HK-2 (cell line): ENCODE data around the gene COL6A1.
A peak's percentile ranks its signal among the peaks of the same experiment; 100 is the strongest.
"Not testable (repeated sequence)": the region's sequence is repeated elsewhere in the genome, so short reads cannot be mapped to it uniquely, and the experiment has no call there.

Experiments used
- DNase-seq: peaks from one replicate; pipeline ENCODE4 v3.0.0-alpha.2; 2018; ENCODE audit not compliant: unreplicated experiment

COL6A1 gene

DNA sequence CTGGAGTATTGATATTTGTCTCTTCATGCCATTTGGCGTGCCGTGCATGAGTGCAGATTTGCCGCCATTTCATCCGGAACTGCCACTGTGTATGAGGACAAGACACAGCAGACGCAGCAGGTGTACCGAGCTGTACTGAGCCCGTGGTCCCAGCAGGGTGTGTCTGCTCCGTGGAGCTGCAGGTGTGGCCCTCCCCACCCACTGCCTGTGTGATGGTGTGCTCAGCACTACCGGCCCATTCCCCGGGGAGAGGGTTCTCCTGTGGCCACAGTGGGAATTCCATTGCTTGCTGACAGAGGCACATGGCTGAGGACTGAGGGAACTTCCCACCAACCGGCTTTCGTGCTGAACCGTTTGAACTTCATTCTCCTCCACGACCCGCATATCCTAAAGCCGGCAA lies 34.3 kb upstream of the COL6A1 start:
- no peak for DNase-seq

DNA sequence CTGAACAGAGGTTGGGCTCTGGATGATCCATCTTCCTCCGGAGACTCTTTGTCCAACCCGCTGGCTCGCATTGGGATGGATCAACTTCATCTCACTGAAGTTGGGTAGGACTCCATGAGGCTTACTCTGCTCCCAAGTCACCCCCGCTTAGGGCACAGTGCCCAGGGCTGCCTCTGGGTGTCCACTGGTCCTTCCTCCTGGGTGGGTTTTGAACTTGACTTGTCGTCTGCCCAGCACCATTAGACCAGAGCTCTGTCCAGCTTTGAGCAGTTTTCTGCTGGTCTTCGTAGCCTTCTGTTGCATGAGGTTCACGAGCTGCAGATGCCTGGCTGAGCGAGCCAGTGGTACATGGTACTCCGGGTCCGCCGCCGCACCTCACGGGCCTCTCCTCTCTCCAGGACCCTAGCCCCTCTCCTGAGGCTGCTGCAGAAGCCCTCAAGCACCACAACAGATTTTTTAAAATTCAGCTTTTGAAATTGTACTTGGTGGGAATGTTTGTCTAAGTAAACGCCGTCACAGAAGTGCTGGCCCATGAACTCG lies 33.8 kb upstream of the COL6A1 start:
- no peak for DNase-seq

DNA sequence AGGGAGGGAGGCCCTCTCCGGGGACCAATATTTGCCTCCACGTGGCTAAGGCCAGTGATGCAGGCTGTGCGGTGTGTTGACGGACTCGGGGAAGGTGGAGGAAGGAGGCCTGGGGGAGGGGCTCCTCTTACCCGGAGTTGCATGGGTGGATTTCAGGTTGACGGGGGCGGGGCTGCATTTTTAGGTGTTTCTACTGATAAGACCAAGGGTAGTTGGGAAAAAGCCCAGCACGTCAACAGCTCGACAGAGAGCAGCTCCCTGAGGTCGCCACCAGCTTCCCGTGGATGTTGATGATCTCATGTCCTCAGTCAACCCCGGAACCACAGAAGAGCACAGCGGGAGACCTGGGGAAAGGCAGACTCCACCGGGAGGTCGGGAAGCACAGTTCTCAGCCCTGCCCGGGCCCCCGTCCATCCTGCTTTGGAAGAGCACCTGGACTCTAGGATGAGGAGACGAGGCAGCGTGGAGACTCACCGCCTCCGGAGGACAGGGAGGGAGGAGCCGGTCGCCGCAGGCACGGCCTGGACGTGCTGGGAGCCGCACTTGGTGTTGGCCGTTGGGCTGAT lies 32.9 kb upstream of the COL6A1 start:
- no peak for DNase-seq

DNA sequence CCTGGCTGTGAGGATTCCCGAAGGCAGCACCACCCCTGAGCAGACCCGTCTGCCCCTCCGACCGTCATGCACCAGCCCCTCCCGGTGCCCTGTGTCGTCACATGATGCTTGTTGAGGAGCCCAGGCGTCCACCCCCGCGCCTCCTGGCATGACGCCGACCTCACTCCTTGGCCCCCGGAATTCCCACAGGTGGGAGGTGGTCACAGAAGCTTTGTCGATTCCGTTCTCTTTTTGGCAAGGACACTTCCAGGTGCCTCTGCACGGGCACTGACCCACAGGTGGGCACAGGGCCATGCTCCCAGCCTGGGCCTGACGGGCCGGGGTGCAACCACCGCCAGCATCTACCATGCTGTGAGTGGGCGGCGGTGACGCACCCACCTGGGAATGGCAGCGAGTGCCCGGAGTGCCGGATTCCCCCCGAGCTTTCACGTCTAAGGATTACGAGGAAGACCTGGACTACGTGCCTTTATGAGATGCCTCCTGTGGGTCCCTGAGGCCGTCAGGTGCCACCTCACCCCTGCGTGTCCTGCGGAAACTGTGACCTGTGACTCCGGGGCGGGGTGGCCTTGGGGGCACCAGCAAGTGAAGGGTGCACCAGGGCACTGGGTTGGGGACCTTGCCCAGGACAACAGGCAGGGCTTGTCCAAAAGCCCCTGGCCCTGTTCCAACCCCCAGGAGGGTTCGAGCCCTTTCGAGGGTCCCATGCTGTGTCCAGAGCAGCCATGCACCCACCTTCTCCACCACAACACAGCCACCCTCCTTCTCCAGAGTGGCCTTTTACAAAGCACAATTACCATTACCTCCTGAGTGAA lies 31.4 kb upstream of the COL6A1 start:
- no peak for DNase-seq

DNA sequence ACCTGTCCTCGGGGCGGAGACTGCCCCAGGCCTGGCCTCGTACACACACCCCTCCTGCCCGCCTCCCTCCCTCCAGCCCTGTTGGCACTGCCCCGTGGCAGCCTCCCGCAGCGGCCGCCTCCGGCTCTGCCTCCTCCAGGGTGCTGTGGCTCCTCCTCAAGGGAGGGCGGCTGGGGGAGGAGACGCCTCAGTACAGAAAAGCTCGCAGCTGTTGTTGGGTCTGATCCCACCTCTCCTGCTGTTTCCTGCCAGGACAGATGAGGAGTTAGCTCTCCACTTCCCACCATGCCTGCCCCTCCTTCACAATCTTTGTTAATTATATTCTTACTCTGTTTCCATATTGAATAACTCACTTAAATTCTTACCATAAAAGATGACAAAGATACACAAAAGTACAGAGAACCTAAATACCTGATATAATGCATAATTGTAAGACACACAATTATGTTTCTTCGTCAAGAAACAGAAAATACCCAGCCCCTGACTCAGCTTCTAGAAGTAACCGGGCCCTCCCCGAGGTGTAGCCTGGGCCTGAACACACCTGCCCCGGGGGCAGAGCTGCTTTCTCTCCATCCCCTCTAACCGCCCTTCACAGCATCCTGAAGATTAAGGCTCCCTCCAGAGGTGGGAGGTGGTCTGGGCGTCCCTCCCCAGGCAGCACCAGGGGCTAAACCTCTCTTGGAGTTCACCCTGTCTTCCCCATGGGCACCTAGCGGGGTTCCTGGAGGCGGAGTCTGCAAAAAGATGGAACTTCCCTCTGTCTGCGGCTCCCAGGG lies 30.6 kb upstream of the COL6A1 start:
- peak; percentile 33 for DNase-seq

DNA sequence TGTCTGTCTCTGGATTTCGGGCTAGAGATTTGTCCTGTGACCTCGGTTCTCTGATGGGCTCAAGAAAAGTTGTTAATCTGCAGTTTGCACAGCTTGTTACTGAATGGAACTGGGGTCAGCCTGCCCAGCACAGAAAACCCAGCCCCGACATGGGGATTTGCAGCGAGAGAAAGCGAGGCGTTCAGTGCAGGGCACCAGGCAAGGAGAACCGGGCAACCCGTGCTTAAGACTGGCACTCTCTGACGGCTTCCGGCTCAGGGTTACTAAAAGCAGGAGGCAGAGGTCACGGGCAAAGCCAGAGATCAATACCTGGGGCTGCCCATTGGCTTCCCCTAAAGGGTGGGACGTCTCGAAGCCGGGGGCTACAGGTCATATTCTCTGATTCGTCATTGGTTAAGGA lies 29.9 kb upstream of the COL6A1 start:
- DNase-seq: no peak

DNA sequence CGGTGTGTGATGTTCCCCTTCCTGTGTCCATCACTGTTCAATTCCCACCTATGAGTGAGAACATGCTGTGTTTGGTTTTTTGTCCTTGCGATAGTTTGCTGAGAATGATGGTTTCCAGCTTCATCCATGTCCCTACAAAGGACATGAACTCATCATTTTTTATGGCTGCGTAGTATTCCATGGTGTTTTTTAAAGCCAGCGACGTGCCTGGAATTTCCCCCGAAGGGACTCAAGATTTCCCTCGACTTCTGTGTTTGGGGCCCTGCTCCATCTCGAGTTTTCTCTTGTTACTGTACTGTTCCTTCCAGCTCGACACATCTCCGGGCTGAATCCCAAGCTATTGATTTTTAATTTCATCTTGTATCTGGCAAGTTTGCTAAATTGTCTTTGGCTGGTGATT lies 29.0 kb upstream of the COL6A1 start:
- DNase-seq: not testable (repeated sequence)

DNA sequence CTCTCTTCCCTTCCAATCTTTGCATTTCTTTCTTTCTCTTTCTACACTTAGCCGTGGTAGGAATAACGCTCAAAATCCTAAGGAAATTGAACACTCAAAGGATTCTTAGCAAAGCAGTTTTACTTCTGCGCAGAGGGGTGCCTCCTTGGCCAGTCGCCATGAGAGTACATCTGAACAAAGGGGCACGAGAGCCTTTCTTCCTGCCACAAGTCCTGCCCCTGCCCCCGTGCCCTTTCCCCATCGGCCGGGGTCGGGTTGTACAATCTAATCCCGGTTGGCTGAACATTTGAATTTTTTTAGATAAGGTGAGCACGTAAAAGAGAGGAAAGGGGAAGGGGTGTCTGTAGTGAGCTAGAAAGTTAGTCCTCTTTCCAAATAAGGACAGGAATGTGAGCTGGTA lies 28.6 kb upstream of the COL6A1 start:
- no peak for DNase-seq

DNA sequence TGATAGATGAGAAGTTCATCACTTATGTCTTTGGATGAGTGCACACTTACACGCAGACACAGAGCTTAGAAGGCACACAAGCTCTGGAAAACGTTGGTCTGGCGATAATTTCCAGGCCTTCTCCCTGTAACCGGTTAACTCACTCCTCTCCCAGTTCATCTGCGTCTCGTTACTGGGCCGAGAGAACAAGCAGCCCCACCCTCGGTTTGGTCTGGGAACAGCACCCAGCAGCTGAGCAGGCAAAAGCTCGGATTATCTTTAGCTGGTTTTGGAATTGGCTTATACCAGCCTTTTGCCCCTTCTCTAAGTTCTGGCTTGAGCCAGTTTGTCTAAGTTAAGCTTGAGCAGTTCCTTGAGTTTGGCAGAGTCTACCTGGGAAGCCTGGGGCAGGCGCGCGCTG lies 27.3 kb upstream of the COL6A1 start:
- DNase-seq: no peak

DNA sequence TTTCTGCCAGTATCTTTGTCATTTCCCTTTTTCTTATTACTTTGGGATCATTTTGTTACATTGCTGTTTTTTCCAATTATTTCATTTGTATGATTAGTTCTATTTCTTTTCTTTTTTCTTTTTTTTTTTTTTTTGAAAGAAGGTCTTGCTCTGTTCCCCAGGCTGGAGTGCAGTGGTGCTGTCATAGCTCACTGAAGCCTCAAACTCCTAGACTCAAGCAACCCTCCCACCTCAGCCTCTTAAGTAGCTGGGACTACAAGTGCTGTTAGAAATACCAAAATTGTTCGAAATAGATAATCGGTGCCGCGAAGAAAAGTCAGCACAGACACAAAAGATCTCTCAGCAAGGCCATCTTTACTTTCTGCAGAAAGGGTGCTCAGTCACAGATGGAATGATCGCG lies 26.6 kb upstream of the COL6A1 start:
- DNase-seq: no peak

DNA sequence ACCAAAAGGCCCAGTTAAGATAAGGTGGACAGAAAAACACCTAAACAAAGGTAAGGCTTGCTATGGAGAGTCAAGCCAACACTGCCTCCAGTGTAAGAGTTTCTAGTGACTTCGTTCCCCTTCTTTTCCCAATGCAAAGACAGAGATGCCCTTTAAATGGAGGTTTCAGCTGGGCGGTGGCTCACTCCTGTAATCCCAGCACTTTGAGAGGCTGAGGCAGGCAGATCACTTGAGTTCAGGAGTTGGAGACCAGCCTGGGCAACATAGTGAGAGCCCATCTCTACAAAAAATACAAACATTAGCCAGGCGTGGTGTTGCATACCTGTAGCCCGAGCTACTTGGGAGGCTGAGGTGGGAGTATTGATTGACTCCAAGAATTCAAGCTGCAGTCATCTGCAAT lies 24.0 kb upstream of the COL6A1 start:
- no peak for DNase-seq

DNA sequence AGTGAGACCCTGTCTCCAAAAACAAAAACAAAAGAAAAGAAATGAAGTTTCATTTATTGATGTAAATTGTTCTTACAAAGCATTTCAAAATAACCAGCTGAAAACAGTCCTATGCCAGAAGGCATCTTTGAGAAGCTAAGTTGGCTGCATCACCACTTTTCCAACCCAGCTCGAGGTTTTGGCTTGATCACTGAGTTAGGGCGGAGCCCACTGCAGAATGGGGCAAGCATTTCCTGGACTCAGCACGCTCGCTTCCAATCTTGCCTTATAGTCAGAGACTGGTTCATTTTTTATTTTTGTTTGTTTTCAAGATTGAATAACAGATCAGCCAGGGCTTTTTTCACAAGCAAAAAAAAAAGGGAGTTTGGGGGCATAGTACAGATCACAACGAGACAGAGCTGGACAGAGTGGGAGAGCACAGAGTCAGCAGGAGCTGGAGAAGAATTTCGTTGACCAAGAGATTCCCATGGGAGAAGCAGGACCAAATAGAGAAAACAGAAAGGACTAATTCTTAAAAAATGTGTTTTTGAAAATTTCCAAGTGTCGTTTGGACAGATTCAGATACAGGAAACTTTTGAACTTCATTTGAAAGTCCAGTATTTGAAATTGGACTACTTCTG lies 23.5 kb upstream of the COL6A1 start:
- no peak for DNase-seq

DNA sequence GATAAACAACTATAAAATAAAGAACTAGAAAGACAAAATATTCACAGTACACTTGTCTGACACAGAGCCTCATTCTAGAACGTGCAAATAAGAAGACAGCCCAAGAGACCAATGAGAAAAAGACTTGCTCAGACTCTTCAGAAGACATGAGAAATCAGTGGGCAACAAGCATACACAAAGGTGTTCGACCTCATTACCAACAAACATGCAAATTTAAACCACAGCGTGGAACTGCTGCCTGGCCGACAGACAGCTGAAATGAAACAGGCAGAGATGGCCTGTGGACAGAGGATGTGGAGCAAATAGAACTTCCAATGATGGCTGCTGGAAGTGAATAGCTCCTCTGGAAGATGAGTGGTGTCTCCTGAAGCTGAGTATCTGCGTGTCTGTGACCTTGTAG lies 22.4 kb upstream of the COL6A1 start:
- DNase-seq: no peak

DNA sequence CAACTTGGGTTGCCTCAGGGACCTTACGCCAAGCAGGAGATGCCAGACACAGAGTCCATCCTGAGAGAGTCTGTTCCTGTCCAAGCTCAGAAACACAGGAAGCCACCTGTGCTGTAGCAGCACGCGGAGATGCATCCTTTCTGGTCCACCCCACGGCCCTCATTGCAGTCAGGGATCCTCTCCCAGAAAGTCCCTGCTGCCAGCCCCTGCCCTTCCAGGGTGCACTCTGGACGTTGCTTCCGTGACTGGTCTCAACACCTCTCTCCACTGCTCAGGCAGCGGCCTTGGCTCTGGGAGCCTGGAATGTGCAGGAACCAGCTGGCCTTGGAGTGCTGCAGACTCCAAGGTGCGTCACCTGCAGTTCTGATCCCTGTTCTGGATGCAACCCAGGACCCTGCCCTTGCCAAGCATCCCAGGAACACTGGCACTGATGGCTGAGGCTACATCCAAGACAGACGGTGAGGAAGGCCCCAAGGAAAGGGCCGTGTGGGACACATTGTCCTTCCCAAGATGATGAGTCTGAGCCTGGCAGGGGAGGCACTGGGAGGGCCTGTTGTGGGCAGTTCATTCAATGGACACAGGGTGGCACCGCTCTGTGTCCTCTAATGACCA lies 21.7 kb upstream of the COL6A1 start:
- no peak for DNase-seq

DNA sequence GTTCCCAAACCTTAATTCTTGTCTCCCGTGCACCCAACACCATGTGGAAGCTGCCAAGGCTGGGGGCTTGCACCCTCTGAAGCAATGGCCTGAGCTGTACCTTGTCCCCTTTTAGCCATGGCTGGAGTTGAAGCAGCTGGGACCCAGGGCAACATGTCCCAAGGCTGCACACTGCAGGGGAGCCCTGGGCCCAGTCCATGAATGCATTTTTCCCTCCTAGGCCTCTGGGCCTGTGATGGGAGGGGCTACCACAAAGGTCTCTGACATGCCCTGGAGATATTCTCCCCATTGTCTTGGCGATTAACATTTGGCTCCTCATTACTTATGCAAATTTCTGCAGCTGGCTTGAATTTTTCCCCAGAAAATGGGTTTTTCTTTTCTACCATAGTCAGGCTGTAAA lies 20.2 kb upstream of the COL6A1 start:
- DNase-seq: not testable (repeated sequence)

DNA sequence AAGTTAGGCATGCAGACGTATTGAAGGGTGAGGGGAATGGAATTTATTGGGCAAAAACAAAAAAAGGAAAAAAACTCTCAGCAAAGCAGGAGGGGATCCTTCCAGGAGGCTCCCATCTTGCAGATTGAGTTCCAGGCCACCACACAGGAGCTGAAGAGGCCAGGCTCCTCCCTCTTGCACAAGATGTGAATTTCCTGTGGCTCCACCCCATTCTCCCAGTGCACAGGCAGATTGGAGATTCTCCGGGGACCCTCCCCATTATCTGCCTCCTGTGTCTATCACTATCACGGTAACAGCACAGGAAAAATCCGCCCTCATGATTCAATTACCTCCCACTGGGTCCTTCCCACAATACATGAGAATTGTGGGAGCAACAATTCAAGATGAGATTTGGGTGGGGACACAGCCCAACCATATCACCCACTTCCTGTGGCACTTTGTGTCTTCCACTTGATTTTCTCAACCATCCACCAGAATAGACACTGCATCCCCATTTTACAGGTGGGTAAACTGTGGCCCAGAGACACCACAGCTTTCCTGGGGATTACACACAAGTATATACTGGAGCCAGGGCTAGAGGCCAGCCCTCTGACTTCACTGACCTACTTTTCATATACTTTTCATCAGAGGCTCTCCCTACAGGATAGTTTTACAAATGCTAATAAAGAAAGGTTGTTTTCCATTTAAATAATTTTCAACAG lies 18.9 kb upstream of the COL6A1 start:
- DNase-seq: no peak

DNA sequence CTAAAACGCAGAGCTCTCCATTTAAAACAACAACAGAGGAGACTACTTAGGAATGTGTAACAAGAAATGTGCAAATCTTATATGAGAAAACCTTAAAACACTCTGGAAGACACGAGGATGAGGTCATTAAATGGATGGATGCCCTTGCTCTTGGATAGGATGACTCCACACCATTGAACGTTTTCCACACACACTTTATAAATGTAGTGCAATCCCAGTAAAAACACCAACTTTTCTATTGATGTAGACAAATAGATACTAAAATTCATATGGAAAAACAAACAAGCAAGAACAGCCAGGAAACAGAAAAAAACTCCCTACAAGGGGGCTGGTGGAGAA lies 18.4 kb upstream of the COL6A1 start:
- no peak for DNase-seq

DNA sequence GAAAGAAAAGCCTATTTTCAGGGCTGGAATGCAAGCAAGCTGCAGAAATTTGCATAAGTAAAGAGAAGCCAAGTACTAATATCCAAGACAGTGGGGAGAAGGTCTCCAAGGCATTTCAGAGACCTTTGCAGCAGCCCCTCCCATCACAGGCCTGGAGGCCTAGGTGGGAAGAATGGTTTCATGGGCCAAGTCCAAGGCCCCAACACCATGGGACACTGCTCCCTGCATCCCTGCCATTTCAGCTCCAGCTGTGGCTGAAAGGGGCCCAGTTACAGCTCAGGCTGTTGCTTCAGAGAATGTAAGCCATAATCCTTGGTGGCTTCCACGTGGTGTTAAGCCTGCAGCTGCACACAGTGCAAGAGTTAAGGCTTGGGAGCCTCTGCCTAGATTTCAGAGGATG lies 16.9 kb upstream of the COL6A1 start:
- no peak for DNase-seq

DNA sequence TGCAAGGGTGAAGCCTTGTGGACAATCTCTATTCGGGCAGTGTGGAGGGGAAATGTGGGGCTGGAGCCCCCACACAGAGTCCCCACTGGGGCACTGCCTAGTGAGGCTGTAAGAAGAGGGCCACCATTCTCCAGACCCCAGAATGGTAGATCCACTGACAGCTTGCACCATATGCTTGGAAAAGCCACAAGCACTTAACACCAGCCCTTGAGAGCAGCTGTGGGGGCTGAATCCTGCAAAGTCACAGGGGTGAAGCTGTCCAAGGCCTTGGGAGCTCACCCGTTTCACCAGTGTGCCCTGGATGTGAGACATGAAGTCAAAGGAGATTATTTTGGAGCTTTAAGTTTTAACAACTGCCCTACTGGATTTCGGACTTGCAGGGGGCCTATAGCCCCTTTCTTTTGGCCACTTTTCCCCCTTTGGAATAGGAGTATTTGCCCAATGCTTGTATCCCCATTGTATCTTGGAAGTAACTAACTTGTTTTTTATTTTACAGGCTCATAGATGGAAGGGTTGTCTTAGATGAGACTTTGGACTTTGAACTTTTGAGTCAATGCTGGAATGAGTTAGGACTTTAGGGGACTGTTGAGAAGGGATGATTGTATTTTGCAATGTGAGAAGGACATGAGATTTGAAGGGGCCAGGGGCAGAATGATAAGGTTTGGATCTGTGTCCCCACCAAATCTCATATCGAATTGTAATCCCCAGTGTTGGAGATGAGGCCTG lies 16.3 kb upstream of the COL6A1 start:
- no peak for DNase-seq

DNA sequence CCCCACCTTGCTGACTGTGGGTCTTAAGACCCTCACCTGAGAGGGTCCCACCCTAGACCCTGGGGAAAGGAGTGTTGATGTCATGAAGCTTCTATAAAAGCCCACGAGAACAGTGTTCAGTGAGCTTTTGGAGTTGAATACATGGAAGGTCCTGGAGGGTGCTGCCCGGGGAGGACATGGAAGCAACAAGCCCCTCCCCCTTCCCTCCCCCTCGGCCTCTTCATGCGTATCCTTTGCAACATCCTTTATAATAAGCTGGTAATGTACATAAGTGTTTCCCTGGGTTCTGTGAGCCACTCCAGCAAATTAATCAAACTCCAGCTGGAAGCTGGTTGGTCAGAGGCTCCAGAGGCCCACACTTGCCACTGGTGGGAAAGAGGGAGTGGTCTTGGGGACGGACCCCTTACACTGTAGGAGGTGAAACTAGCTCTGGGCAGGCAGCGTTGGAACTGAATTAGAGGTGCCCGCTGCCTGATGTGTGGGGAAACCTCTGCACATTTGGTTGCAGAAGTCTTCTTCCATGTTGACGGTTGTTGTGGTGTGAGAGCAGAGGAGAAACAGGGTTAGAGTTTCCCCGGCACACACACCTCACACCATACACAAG lies 14.7 kb upstream of the COL6A1 start:
- DNase-seq: no peak
